ENCODE measurements around the gene TRIP13. TPM values are rescaled to one million over a fixed set of nuclear protein-coding genes. Genes with fewer than 3 reads are reported as not detected.
"Not testable (repeated sequence)": the region's sequence is repeated elsewhere in the genome, so short reads cannot be mapped to it uniquely, and the experiment has no call there.

The TRIP13 gene
- total RNA-seq, 2 donors from 2014 or later: 1.0 to 2.6 TPM

DNA sequence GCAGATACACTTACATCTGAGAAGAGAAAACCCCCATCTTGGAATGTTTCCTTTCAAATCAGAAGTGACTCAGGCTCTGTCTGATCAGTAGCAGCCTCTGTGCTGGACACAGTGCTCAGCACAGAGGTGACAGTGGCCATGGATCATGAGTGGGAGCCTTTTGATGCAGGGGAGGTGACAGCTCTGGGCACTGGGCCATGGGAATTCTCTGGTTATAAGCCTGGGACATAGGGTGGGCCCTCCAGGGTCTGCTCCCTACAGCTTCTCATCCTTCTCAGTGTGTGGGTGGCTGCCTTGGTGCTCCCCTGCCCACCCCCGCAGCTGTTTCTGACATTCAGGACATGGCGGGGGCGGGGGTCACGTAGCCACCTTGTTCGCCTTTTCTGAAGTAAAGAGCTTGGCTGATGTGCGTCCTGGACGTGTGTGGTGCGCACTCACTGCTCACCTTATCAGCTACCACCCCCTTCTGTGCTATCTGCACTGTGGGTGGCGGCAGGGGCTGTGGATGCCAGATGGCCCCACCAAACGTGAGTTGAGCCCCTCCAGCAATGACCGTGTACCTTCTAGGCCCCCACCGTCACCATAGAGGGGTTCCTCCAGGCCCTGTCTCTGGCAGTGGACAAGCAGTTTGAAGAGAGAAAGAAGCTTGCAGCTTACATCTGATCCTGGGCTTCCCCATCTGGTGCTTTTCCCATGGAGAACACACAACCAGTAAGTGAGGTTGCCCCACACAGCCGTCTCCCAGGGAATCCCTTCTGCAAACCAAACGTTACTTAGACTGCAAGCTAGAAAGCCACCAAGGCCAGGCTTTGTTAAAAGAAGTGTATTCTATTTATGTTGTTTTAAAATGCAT lies 24.0 kb downstream of the TRIP13 start:
- Mint-ChIP-seq H3K27me3 (no peaks in the 10 kb centered on the region), H3K27ac (peak overlapping the region; percentile 65), H3K4me3 (no peak overlapping the region), H3K36me3 (ENCODE audit: low read depth) (peaks cover 2% of the 10 kb centered on the region), H3K4me1 (peaks cover 9% of the 10 kb centered on the region)
- ATAC-seq (no peak), DNase-seq (no peak)
- no peaks in the 10 kb centered on the region for H3K9me3 ChIP-seq (ENCODE audit: control insufficient read depth, low read length, poor library complexity, severe bottlenecking)

DNA sequence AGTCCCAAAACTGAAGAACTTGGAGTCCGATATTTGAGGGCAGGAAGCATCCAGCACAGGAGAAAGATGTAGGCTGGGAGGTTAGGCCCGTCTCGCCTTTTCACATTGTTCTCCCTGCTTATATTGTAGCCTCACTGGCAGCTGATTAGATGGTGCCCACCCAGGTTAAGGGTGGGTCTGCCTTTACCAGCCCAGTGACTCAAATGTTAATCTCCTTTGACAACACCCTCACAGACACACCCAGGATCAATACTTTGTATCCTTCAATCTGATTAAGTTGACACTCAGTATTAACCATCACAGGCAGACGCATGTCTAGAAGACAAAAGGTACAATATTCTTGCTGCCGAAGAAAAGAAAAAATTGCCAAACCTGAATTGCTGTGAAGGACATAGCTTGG lies 26.0 kb downstream of the TRIP13 start:
- ATAC-seq; H3K27me3 Mint-ChIP-seq; H3K4me1 Mint-ChIP-seq; H3K36me3 Mint-ChIP-seq (ENCODE audit: low read depth); DNase-seq; H3K27ac Mint-ChIP-seq; H3K4me3 Mint-ChIP-seq; H3K9me3 ChIP-seq (ENCODE audit: control insufficient read depth, low read length, poor library complexity, severe bottlenecking): not testable (repeated sequence)

DNA sequence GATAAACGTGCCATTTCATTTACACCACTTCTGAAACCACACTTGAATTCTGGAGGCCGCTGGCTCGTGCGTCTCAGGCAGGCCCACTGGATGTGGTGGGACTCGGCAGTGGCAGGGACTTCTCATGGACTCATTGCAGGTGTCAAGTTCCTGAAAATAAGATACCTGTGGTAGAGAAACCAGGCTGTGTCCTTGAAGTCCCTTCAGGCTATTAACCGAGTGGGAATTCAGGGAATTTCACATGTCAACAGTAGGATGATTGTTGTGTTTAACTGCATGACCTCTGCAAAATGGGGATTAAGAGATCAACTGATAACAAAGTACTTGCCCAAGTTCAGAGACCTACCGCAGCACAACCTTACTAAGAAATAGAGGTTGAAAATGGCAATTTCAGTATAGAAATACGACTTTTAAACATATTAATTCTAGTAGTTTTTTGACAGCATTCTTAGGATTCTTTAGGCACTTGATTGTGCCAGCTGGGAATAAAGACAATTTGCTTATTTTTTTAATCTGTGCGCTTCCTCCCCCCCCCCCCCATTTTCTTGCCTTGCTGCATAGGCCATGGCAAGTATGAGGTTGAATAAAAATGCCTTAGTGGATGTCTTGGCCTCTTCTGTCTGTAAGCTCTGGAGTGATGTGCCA lies 26.8 kb downstream of the TRIP13 start:
- no peak for DNase-seq
- Mint-ChIP-seq H3K27me3 (peaks cover 10% of the 10 kb centered on the region), H3K36me3 (ENCODE audit: low read depth) (no peaks in the 10 kb centered on the region), H3K4me3 (no peak overlapping the region), H3K4me1 (peaks cover 5% of the 10 kb centered on the region), H3K27ac (no peak overlapping the region)
- H3K9me3 ChIP-seq (ENCODE audit: control insufficient read depth, low read length, poor library complexity, severe bottlenecking): no peaks in the 10 kb centered on the region
- ATAC-seq: no peak

DNA sequence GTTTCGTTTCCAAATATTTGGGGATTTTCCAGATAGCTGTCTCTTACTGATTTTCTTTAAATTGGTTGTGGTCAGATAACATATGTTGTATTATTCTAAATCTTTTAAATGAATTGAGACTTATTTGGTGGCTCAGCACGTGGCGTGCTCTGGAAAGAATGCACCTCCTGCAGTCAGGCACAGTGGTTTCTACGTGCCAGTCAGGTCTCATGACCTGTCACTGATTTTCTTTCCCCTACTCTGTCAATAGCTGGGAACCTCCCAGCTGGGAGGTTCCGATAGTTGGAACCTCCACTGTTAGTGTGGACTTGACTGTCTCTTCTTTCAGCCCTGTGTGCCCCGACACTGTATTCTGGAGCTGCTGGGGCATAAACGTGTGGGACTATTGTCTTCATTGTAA lies 27.6 kb downstream of the TRIP13 start:
- Mint-ChIP-seq H3K27me3 (peaks cover 18% of the 10 kb centered on the region), H3K36me3 (ENCODE audit: low read depth) (no peaks in the 10 kb centered on the region), H3K27ac (peak overlapping the region; percentile 8), H3K4me3 (no peak overlapping the region), H3K4me1 (peaks cover 9% of the 10 kb centered on the region)
- no peak for DNase-seq
- no peak for ATAC-seq
- no peaks in the 10 kb centered on the region for H3K9me3 ChIP-seq (ENCODE audit: control insufficient read depth, low read length, poor library complexity, severe bottlenecking)

DNA sequence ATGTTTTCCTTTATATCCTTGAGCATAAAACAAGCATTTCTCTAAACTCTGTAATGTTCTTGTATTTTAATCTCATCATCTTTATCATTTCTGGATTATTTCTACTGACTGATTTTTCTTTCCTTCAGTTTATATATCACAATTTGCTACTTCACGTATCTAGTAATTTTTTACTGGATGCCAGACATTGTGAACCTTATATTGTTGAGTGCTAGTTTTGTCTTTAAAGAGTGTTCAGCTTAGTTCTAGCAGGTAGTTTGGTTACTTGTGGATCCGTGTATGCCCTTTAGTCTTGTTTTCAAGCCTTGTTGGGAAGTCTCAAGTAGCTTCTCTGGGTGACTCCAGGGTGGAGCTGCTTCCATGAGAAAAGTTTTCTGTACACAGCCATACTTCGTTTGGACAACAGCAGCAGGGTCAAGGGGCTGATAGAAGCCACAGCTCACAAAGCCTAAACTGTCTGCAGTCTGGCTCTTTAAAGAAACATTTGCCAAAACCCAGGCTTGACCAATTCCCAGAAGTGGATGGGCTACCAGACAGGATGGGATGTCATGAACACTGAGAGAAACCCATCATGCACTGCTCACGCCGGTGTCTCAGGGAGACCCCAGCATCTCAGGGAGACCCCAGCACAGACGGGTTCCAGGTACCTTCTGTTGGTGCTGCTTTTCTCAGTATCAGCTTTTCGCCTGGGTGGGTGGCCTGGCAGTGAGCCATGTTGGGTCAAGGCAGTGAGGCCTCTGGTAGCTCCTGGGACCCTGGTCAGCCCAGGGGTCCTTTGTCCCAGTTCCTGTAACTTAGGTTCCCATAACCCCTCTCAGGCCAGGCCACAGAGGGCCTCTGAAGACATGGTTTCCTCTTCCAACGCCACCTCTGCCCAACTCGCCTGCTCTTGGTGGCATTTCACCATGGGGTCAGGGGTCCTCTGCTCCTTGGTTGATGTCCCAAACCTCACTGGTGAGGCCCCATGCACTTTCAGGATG lies 29.1 kb downstream of the TRIP13 start:
- H3K27ac Mint-ChIP-seq: peak overlapping the region; percentile 49

DNA sequence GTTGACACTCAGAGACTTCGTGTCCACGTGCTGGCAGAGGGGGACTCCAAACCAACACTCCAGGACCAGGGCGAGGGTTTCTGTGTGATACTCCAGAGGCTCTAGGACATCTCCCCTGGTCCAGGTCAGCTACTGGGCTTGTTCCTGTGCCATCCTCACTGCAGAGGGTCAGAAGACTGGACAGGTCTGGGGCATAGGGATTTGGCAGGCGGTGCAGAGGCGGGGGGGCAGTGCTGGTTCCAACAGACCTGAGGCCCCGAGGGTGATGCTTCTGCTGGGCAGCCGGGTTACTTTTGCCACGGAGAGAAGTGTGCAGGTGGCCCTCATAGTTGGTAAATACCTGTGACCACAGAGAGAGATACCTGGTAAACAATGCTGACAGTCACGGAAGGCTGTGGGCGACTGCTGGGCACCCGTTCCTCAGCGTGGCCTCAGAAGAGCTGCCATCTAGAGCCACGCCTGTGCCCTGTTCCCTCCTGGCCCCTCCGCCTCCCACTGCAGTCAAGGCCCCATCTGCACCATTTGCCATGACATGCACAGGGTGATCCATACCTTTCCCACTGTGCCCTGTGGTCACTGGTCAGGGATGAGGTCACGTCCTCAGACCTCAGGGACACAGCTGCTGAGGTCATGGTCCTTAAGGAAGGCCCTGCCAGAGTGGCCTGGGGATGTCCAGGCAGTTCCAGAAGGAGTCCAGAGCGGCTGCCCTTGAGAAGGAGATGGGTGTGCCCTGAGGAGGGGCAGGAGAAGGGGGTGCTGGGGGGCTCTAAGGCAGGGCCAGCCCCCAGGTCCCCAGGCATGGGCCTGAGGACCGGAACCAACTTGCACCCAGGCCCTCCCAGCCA lies 30.0 kb downstream of the TRIP13 start:
- peaks cover 41% of the 10 kb centered on the region for H3K27me3 Mint-ChIP-seq
- H3K9me3 ChIP-seq (ENCODE audit: control insufficient read depth, low read length, poor library complexity, severe bottlenecking): no peaks in the 10 kb centered on the region
- peaks cover 17% of the 10 kb centered on the region for H3K4me1 Mint-ChIP-seq
- H3K36me3 Mint-ChIP-seq (ENCODE audit: low read depth): peaks cover 2% of the 10 kb centered on the region
- peak overlapping the region; percentile 49 for H3K27ac Mint-ChIP-seq
- ATAC-seq: no peak
- H3K4me3 Mint-ChIP-seq: no peak overlapping the region
- no peak for DNase-seq

More for the DNA sequence above, 29.1 kb downstream of the TRIP13 start:
- ATAC-seq (no peak), DNase-seq (no peak)
- Mint-ChIP-seq H3K4me1 (peaks cover 17% of the 10 kb centered on the region), H3K27me3 (peaks cover 33% of the 10 kb centered on the region), H3K36me3 (ENCODE audit: low read depth) (peaks cover 2% of the 10 kb centered on the region), H3K4me3 (no peak overlapping the region)
- no peaks in the 10 kb centered on the region for H3K9me3 ChIP-seq (ENCODE audit: control insufficient read depth, low read length, poor library complexity, severe bottlenecking)

DNA sequence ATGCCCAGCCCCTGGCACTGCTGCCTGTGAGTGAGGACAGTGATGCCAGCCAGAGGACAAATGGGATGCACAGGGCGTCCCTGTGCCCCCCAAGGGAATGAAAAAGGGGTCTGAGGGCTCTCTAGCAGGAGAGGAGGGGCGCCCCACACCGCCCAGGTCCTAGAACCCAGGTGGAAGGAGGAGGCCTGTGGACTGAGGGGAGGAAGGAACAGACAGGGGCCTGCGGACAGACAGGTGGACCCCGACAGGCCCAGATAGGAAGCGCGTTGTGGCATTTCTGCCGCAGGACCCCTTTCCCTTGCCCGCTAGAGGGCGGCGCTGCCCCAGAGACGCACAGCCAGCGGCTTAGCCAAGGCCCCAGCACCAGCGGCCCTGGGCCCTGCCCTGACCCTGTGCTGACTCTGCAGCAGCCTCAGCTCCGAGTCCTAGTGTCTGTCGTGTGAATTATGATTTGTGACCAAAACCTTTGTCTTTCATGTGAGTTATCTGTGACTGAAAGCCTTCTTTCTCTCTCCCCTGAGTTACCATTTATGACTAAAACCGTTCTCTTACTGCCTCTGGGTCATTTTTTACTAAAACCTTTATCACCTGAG lies 30.7 kb downstream of the TRIP13 start:
- H3K36me3 Mint-ChIP-seq (ENCODE audit: low read depth): peaks cover 4% of the 10 kb centered on the region
- DNase-seq (peak; percentile 45 to 65 (median 48)), ATAC-seq (peak; percentile 85)
- no peak overlapping the region for H3K4me3 Mint-ChIP-seq
- peaks cover 19% of the 10 kb centered on the region for H3K4me1 Mint-ChIP-seq
- no peaks in the 10 kb centered on the region for H3K9me3 ChIP-seq (ENCODE audit: control insufficient read depth, low read length, poor library complexity, severe bottlenecking)
- H3K27ac Mint-ChIP-seq: peak overlapping the region; percentile 49
- H3K27me3 Mint-ChIP-seq: peaks cover 48% of the 10 kb centered on the region

DNA sequence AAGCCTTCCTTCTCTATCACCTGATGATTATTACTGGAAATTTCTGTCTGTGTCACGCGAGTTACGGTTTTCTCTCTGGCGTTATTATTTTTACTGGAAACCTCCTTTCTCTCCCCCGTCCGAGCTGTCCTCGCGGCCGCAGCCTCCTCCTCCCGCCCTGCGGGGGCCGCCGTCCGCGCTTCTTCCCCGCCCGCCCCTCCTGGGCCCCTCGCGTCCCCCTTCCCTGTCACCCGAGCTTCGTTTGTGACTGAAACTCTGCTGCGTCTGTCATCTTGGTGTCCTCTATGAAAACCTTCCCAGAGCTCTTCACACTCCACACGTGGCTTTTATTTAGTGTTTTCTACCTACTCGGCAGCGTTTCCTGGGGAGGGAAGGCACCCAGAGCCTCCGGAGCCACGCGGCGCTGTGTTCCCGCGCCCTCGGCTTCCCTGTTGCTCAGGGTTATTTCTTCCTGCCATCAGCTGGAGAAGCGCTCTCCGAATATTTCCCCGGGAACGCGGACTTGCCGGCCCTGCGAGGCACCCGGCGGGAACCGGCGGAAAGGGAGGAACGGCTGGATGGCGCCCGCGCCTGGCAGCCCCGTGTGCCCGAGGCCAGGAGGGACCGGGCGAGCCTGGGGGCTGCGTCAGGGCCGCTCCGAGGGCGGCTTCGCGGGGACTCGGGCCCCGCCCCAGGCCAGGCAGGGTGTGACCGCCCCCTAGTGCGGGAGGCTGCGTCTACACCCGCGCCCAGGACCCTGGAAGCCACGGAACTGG lies 33.9 kb downstream of the TRIP13 start:
- H3K27me3 Mint-ChIP-seq: peaks cover 66% of the 10 kb centered on the region
- H3K36me3 Mint-ChIP-seq (ENCODE audit: low read depth): peaks cover 9% of the 10 kb centered on the region
- DNase-seq (no peak), ATAC-seq (peak; percentile 79)
- H3K4me3 Mint-ChIP-seq: peak overlapping the region; percentile 65
- no peak overlapping the region for H3K27ac Mint-ChIP-seq
- no peaks in the 10 kb centered on the region for H3K9me3 ChIP-seq (ENCODE audit: control insufficient read depth, low read length, poor library complexity, severe bottlenecking)
- peaks cover 19% of the 10 kb centered on the region for H3K4me1 Mint-ChIP-seq

DNA sequence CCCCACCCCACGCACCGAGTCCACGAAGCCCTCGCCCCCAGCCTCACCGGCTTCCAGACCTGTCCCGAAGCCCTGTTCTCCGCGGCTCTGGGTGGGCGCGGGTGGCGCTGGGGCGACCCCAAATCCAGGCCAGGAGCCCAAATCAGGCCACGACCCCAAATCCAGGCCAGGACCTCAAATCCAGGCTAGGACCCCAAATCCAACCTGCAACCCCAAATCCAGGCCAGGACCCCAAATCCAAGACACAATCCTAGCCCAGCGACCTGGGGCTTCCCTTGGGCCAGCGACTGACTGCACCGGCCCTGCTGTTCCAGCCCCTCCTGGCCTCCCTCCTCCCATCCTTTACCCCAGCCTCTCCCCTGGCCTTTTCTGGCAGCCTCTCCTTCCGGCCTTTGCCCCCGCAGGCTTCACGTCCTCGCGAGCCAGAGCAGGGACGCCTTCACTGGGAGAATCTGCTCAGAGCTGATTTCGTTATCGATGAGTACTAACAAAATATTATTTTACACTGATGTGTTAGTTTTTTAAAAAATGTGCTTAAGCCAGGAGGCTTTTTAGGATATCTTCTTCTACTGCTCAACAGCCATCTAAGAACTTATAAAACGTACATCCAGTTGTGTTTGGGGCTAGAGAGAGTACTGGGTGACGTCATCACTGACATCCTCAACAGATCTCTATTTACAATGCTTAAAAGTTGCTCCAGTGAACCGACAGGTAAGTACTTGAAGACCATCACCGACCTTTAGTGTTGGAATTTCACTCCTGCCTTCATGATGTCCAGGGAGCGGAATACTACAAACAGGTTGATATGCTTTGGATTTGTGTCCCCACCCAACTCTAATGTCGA lies 34.7 kb downstream of the TRIP13 start:
- no peak for DNase-seq
- peaks cover 9% of the 10 kb centered on the region for H3K36me3 Mint-ChIP-seq (ENCODE audit: low read depth)
- ATAC-seq: no peak
- H3K4me3 Mint-ChIP-seq: peak overlapping the region; percentile 73
- no peak overlapping the region for H3K27ac Mint-ChIP-seq
- H3K4me1 Mint-ChIP-seq: peaks cover 19% of the 10 kb centered on the region
- H3K9me3 ChIP-seq (ENCODE audit: control insufficient read depth, low read length, poor library complexity, severe bottlenecking): no peaks in the 10 kb centered on the region
- H3K27me3 Mint-ChIP-seq: peaks cover 73% of the 10 kb centered on the region

DNA sequence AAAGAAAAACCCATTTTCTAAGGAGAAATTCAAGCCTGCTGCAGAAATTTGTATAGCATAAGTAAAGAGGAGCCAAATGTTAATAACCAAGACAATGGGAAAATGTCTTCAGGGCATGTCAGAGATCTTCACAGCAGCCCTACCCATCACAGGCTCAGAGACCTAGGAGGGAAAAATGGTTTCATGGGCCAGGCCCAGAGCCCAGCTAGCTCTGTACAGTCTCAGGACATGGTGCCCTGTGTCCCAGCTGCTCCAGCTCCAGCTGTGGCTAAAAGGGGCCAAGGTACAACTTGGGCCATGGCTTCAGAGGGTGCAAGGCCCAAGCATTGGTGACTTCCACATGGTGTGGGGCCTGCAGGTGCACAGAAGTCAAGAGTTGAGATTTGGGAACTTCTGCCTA lies 36.5 kb downstream of the TRIP13 start:
- not testable (repeated sequence) for ATAC-seq; H3K36me3 Mint-ChIP-seq (ENCODE audit: low read depth); DNase-seq; H3K4me3 Mint-ChIP-seq; H3K9me3 ChIP-seq (ENCODE audit: control insufficient read depth, low read length, poor library complexity, severe bottlenecking); H3K27ac Mint-ChIP-seq
- Mint-ChIP-seq H3K4me1 (peaks cover 16% of the 10 kb centered on the region), H3K27me3 (peaks cover 66% of the 10 kb centered on the region)

DNA sequence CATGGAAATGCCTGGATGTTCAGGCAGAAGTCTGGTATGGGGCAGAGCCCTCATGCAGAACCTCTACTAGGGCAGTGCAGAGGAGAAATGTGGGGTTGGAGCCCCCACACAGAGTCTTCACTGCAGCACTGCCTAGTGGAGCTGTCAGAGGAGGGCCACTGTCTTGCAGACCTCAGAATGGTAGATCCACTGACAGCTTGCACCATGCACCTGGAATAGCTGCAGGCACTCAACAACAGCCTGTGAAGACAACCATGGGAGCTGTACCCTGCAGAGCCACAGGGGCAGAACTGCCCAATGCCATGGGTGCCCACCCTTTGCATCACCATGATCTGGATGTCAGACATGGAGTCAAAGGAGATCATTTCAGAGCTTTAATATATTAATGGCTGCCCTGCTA lies 36.9 kb downstream of the TRIP13 start:
- no peak for DNase-seq
- H3K27me3 Mint-ChIP-seq: peaks cover 62% of the 10 kb centered on the region
- H3K36me3 Mint-ChIP-seq (ENCODE audit: low read depth): peaks cover 9% of the 10 kb centered on the region

More for the DNA sequence above, 36.9 kb downstream of the TRIP13 start:
- H3K4me3 Mint-ChIP-seq: no peak overlapping the region
- no peak for ATAC-seq
- no peaks in the 10 kb centered on the region for H3K9me3 ChIP-seq (ENCODE audit: control insufficient read depth, low read length, poor library complexity, severe bottlenecking)
- peaks cover 16% of the 10 kb centered on the region for H3K4me1 Mint-ChIP-seq
- no peak overlapping the region for H3K27ac Mint-ChIP-seq

Measured in T-helper 17 cell (primary cell).